H1 (cell line): ENCODE measurements around the gene ADCY3. TPM values are rescaled to one million over a fixed set of nuclear protein-coding genes. Genes with fewer than 3 reads are reported as not detected.

Experiments
- CTCF ChIA-PET: fragments of 300-600 bp; sonication (Branson Sonifier 250); formaldehyde crosslinking; loops from one replicate; lab custom pipeline; 2021; ENCODE audit not compliant: partially characterized antibody; lab: Charles Lee
- POLR2A ChIA-PET: fragments of 300-600 bp; sonication (Branson Sonifier 250); formaldehyde crosslinking; loops from one replicate; lab custom pipeline; 2021; ENCODE audit warnings: inconsistent platforms; ENCODE audit not compliant: partially characterized antibody; lab: Charles Lee
- DNase-seq, 2 experiments: peaks; one replicate each; pipeline versions ENCODE4 v3.0.0 to v3.0.0-alpha.2; 2010 to 2022; ENCODE audit warnings: low spot score in 2 of 2, low read depth in 1 of 2, mixed read lengths in 1 of 2
- FAIRE-seq: peaks from 2 replicates; lab custom pipeline; 2011; peaks lifted over from hg19 to GRCh38; lab: Jason Lieb, UNC
- H2AFZ ChIP-seq: 2 replicates; pipeline ENCODE4 v1.8.1; 2012; ENCODE audit warnings: low read length, inconsistent platforms
- H2AK5ac ChIP-seq: 2 replicates; pipeline ENCODE4 v1.6.1; 2013; ENCODE audit warnings: low read depth, low read length
- H2BK120ac ChIP-seq: replicated peaks from 2 replicates; pipeline ENCODE3; 2013; ENCODE audit warnings: low read depth, low read length, inconsistent platforms
- H2BK12ac ChIP-seq: 2 replicates; pipeline ENCODE4 v1.6.1; 2013; ENCODE audit warnings: low read depth, low read length
- H2BK15ac ChIP-seq: 2 replicates; pipeline ENCODE4 v1.6.1; 2013; ENCODE audit warnings: low read length
- H2BK20ac ChIP-seq: 2 replicates; pipeline ENCODE4 v1.6.1; 2013; ENCODE audit warnings: low read length
- H2BK5ac ChIP-seq: 2 replicates; pipeline ENCODE4 v1.6.1; 2013; ENCODE audit warnings: low read depth, low read length
- H3K14ac ChIP-seq: 2 replicates; pipeline ENCODE4 v1.6.1; 2013; ENCODE audit warnings: inconsistent platforms; ENCODE audit not compliant: insufficient read length
- H3K18ac ChIP-seq: 2 replicates; pipeline ENCODE4 v1.6.1; 2013; ENCODE audit warnings: low read length; ENCODE audit errors: extremely low read depth
- H3K23ac ChIP-seq: 2 replicates; pipeline ENCODE4 v1.6.1; 2013; ENCODE audit warnings: inconsistent platforms; ENCODE audit not compliant: insufficient read length
- H3K23me2 ChIP-seq: 2 replicates; pipeline ENCODE4 v1.6.1; 2013; ENCODE audit warnings: low read depth, low read length
- H3K27ac ChIP-seq: 2 replicates; pipeline ENCODE4 v1.6.1; 2011; ENCODE audit warnings: low read depth, low read length, inconsistent platforms
- H3K27me3 ChIP-seq, 4 experiments: replicated peaks in 1 of 4; 1 replicate in 1 of 4; 2 replicates in 3 of 4; pipeline versions ENCODE4 v1.6.1 to v1.8.1; 2011 to 2013; ENCODE audit warnings: low read length in 3 of 4, mild to moderate bottlenecking in 3 of 4, inconsistent platforms in 2 of 4, mixed read lengths in 2 of 4, moderate library complexity in 1 of 4; ENCODE audit not compliant: control insufficient read depth in 3 of 4, insufficient read depth in 3 of 4; ENCODE audit errors: extremely low read depth in 1 of 4
- H3K36me3 ChIP-seq, 4 experiments: 2 replicates each; pipeline versions ENCODE4 v1.6.1 to v1.8.1; 2011 to 2013; ENCODE audit warnings: mild to moderate bottlenecking in 4 of 4, low read length in 3 of 4, moderate library complexity in 2 of 4, control low read depth in 1 of 4, inconsistent platforms in 1 of 4; ENCODE audit not compliant: insufficient read depth in 4 of 4, control insufficient read depth in 2 of 4
- H3K4ac ChIP-seq: replicated peaks from 2 replicates; pipeline ENCODE3; 2013; ENCODE audit warnings: low read length, low read depth, mixed read lengths, inconsistent platforms; ENCODE audit not compliant: insufficient read length
- H3K4me1 ChIP-seq, 4 experiments: replicated peaks in 1 of 4; 1 replicate in 1 of 4; 2 replicates in 3 of 4; pipeline versions ENCODE4 v1.6.1 to v1.8.1; 2011 to 2013; ENCODE audit warnings: low read length in 3 of 4, inconsistent platforms in 2 of 4, mixed read lengths in 1 of 4; ENCODE audit not compliant: insufficient read depth in 4 of 4, control insufficient read depth in 3 of 4
- H3K4me2 ChIP-seq, 2 experiments: 2 replicates each; pipeline versions ENCODE4 v1.6.1 to v1.8.1; 2011 to 2013; ENCODE audit warnings: low read depth in 2 of 2, low read length in 2 of 2, control low read depth in 1 of 2, inconsistent platforms in 1 of 2, mild to moderate bottlenecking in 1 of 2; ENCODE audit not compliant: insufficient read depth in 1 of 2
- H3K4me3 ChIP-seq, 4 experiments: fragments of 200-600, 300-600 bp in 1 of 4; sonication (generic), shearing (Covaris generic), sonication (Bioruptor Twin) in 1 of 4; 2 replicates each; pipeline versions ENCODE4 v1.5.1 to v1.8.1; 2011 to 2016; ENCODE audit warnings: low read length in 4 of 4, low read depth in 3 of 4, control low read depth in 2 of 4, inconsistent platforms in 2 of 4, mild to moderate bottlenecking in 2 of 4, mixed read lengths in 1 of 4, moderate library complexity in 1 of 4; ENCODE audit not compliant: insufficient read depth in 2 of 4; ENCODE audit errors: extremely low read depth in 1 of 4
- H3K56ac ChIP-seq: replicated peaks from 2 replicates; pipeline ENCODE3; 2013; ENCODE audit warnings: low read depth, mild to moderate bottlenecking, mixed read lengths, low read length, inconsistent platforms; ENCODE audit not compliant: insufficient read length
- H3K79me1 ChIP-seq: 2 replicates; pipeline ENCODE4 v1.6.1; 2013; ENCODE audit warnings: low read depth, low read length, control low read depth
- H3K79me2 ChIP-seq, 2 experiments: 2 replicates each; pipeline versions ENCODE4 v1.6.1 to v1.8.1; 2012 to 2013; ENCODE audit warnings: low read length in 2 of 2, mild to moderate bottlenecking in 2 of 2, inconsistent platforms in 1 of 2; ENCODE audit not compliant: insufficient read depth in 2 of 2, control insufficient read depth in 1 of 2
- H3K9ac ChIP-seq, 4 experiments: replicated peaks in 1 of 4; 1 replicate in 1 of 4; 2 replicates in 3 of 4; pipeline versions ENCODE4 v1.6.1 to v1.8.1; 2011 to 2013; ENCODE audit warnings: low read depth in 3 of 4, low read length in 3 of 4, control low read depth in 2 of 4, mild to moderate bottlenecking in 2 of 4, moderate library complexity in 2 of 4, inconsistent platforms in 1 of 4; ENCODE audit errors: extremely low read depth in 1 of 4
- H3K9me3 ChIP-seq, 2 experiments: 2 replicates each; pipeline versions ENCODE4 v1.6.1 to v1.8.1; 2012 to 2013; ENCODE audit warnings: mild to moderate bottlenecking in 2 of 2, moderate library complexity in 2 of 2, control low read depth in 1 of 2, inconsistent platforms in 1 of 2, low read depth in 1 of 2, low read length in 1 of 2, mixed read lengths in 1 of 2; ENCODE audit not compliant: insufficient read depth in 2 of 2
- H4K20me1 ChIP-seq, 2 experiments: replicated peaks in 1 of 2; 2 replicates each; pipeline versions ENCODE3 to v1.8.1; 2011 to 2013; ENCODE audit warnings: inconsistent platforms in 2 of 2, low read length in 2 of 2, mild to moderate bottlenecking in 1 of 2; ENCODE audit not compliant: insufficient read depth in 2 of 2, control insufficient read depth in 1 of 2
- H4K5ac ChIP-seq: 2 replicates; pipeline ENCODE4 v1.6.1; 2013; ENCODE audit warnings: low read length, low read depth, mixed read lengths, inconsistent platforms; ENCODE audit not compliant: insufficient read length
- H4K8ac ChIP-seq: 2 replicates; pipeline ENCODE4 v1.8.0; 2013; ENCODE audit warnings: mild to moderate bottlenecking, moderate library complexity, low read length, inconsistent platforms; ENCODE audit not compliant: insufficient read depth; ENCODE audit errors: extremely low read depth
- H4K91ac ChIP-seq: replicated peaks from 2 replicates; pipeline ENCODE3; 2013; ENCODE audit warnings: low read length, mixed read lengths, inconsistent platforms; ENCODE audit not compliant: insufficient read length
- ASH2L ChIP-seq: fragments of 200-600, 300-600 bp; sonication (generic); IDR thresholded peaks from one replicate; pipeline ENCODE4 v1.7.1; 2017; ENCODE audit warnings: low read length
- KDM1A ChIP-seq: fragments of 200-600, 300-600 bp; sonication (generic); IDR thresholded peaks from 2 replicates; pipeline ENCODE4 v1.7.1; 2016; ENCODE audit warnings: mild to moderate bottlenecking, low read length, borderline replicate concordance
- RXRA ChIP-seq: IDR thresholded peaks from 2 replicates; pipeline ENCODE4 v1.6.1; 2011; ENCODE audit warnings: low read depth, mild to moderate bottlenecking, low read length, moderate library complexity; ENCODE audit not compliant: insufficient read depth
- SRF ChIP-seq: IDR thresholded peaks from 2 replicates; pipeline ENCODE4 v1.6.1; 2011; ENCODE audit warnings: mild to moderate bottlenecking, low read depth, low read length, moderate library complexity
- WGBS, 2 experiments: shearing (Covaris generic) in 1 of 2; methylation state at CpG; one replicate each; pipeline versions ENCODE4 v1.1.6 to v1.1.7; 2013 to 2015; ENCODE audit warnings: low lambda C conversion rate in 2 of 2, mixed read lengths in 2 of 2, inconsistent platforms in 1 of 2, low coverage in 1 of 2, missing lambda C conversion rate in 1 of 2; ENCODE audit not compliant: insufficient replicate concordance in 2 of 2, insufficient coverage in 1 of 2, insufficient read length in 1 of 2; ENCODE audit errors: extremely low coverage in 1 of 2, missing lambda C conversion rate in 1 of 2; 5-methylcytosine and 5-hydroxymethylcytosine counted together
- polyA plus RNA-seq, 7 experiments: library from polyadenylated mRNA; depleted of rRNA in 3 of 7; stranded (reverse) in 5 of 7; unstranded in 2 of 7; fragments of >200 nt in 5 of 7; fragments of 200-250 nt in 2 of 7; gene quantifications; 1 replicate in 5 of 7; 2 replicates in 1 of 7; 4 replicates in 1 of 7; pipeline versions ENCODE4 v1.2.1 to v1.2.3, GENCODE V29; 2011 to 2013; ENCODE audit warnings: missing spikeins in 2 of 7, mixed read lengths in 2 of 7
- total RNA-seq: library from RNA; stranded (reverse); fragmentation: NEBNext Ultra II Directional; extraction: Animal tissue kit (Norgen Biotek cat#: 25700); gene quantifications from 2 replicates; pipeline ENCODE4 v1.2.1, GENCODE V29; 2021
- TF ChIP-seq, protein P1 (sequence below): IDR thresholded peaks from 2 replicates; pipeline ENCODE4 v1.6.1; 2011; ENCODE audit warnings: low read depth, mild to moderate bottlenecking, low read length; ENCODE audit not compliant: insufficient read depth

ADCY3 gene
- total and polyA plus RNA-seq, 2 of the 8 experiments (the other 6 are each of a cell fraction or from before 2014, with no cell fraction given) = 45.1 to 52.9 TPM

DNA sequence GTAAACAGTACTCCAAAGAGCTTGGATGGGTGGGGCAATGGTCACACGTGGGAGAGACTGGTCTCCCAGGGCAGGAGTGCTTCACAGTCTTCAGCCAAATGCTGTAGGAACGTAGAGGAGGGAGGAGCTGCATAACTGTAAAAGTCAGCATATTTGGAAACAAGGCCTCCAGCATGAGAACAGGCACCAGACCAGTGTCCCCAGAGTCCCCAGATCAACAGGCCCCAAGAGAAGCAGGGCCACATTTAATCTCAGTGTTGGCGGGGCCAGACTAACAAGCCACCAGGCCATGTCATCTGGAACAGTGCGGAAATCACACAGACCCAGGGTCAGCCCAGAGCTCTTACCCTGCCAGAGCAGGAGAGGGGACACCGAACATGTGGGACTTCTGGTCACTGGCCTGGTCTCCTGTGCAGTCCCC is 63.2 kb downstream of the ADCY3 start:
- Histone ChIP-seq H4K20me1 (peaks cover 0 to 2% of the 10 kb centered on the region in 2 experiments), H3K9ac (no peak overlapping the region), H4K5ac (no peak overlapping the region), H3K56ac (no peak overlapping the region), H3K23ac (no peak overlapping the region), H2AFZ (no peak overlapping the region), H3K9me3 (no peaks in the 10 kb centered on the region), H4K8ac (no peak overlapping the region), H3K14ac (no peak overlapping the region), H3K4ac (no peak overlapping the region), H3K23me2 (no peaks in the 10 kb centered on the region), H3K79me1 (peaks cover 2% of the 10 kb centered on the region; the same call in 1 of the 2 replicates), H3K27ac (no peak overlapping the region), H2BK15ac (no peak overlapping the region), H2AK5ac (no peak overlapping the region), H4K91ac (no peak overlapping the region), H2BK20ac (no peak overlapping the region), H3K36me3 (no peaks in the 10 kb centered on the region; a peak in 1 of 8 replicates), H3K79me2 (no peaks in the 10 kb centered on the region), H3K27me3 (no peaks in the 10 kb centered on the region), H3K4me3 (no peak overlapping the region), H3K4me2 (no peak overlapping the region), H3K4me1 (no peaks in the 10 kb centered on the region), H3K18ac (no peak overlapping the region), H2BK12ac (no peak overlapping the region), H2BK120ac (no peak overlapping the region), H2BK5ac (no peak overlapping the region)
- no peak for DNase-seq
- ChIA-PET CTCF (interaction anchor here (1.1 to 1.7 kb wide), 3 partner anchors 27 to 119 kb away, joined by 3 to 4 read pairs (median 4); no protein-coding TSS in a partner anchor), POLR2A (no interaction called here)
- FAIRE-seq = no peak
- 83% methylated on average over 5 of the region's 5 CpGs; no CpG with 5 or more reads in 1 of the 2 experiments for WGBS, 2 experiments
- TF ChIP-seq, protein P1, sequence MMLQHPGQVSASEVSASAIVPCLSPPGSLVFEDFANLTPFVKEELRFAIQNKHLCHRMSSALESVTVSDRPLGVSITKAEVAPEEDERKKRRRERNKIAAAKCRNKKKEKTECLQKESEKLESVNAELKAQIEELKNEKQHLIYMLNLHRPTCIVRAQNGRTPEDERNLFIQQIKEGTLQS = no peak
- no peak for TF ChIP-seq KDM1A
- TF ChIP-seq ASH2L = no peak
- no peak for TF ChIP-seq RXRA
- no peak for TF ChIP-seq SRF
